ENCODE measurements around the gene FGG. TPM values are rescaled to one million over a fixed set of nuclear protein-coding genes. Genes with fewer than 3 reads are reported as not detected.

The FGG gene
- total RNA-seq, 2 donors from 2014 or later: 0.89 TPM; not detected in 1

DNA sequence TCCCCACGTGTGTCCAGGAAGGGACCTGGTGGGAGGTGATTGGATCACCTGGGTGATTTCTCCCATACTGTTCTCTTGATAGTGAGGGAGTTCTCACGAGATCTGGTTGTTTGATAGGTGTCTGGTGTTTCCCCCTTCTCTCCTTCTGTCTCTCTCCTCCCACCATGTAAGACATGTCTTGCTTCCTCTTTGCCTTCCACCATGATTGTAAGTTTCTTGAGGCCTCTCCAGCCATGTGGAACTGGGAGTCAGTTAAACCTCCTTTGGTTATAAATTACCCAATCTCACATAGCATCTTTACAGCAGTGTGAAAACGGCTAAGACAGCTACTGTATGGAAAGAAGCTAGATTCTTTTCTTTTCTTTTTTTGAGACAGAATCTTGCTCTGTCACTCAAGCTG, 21.6 kb upstream of the FGG start:
- H3K27ac Mint-ChIP-seq: no peak overlapping the region

DNA sequence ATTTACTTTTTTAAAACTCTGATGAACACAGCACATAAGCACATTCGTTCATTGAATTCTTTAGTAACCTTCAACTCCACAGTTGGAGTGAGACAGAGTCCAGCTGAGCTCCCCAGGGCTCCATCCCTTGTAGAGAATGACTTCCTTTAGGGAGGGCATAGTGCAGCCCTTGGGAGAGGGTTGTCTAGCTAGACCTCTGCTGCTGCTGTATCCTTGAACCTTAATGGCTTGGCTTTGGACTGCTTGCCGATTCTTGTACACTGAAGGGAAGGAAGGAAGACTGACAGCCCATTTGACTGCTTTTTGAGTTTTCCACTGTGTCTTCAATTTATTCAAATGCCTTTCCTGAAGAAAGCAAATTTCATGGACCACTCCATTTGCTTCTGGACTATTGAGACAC, 19.4 kb upstream of the FGG start:
- no peak overlapping the region for H3K9ac ChIP-seq (ENCODE audit: extremely low read depth, low read length, poor library complexity, severe bottlenecking)
- H3K27ac ChIP-seq (ENCODE audit: low read depth, low read length): no peak overlapping the region
- 86 to 90% methylated on average over 2 of the region's 2 CpGs for WGBS, 2 experiments (ENCODE audit: insufficient coverage in 1 of 2, insufficient read length in 1 of 2)
- H3K4me1 ChIP-seq (ENCODE audit: control insufficient read depth, insufficient read depth, low read length): no peaks in the 10 kb centered on the region
- peaks cover 8% of the 10 kb centered on the region for H3K4me1 Mint-ChIP-seq
- TF ChIP-seq CTCF (conservative IDR thresholded peaks at IDR 0.05): no peak
- H3K36me3 ChIP-seq (ENCODE audit: control insufficient read depth, insufficient read depth, low read length): no peaks in the 10 kb centered on the region
- no peak for DNase-seq
- H3K36me3 Mint-ChIP-seq (ENCODE audit: low read depth): peaks cover 4% of the 10 kb centered on the region
- no peak overlapping the region for H3K27ac Mint-ChIP-seq
- H3K27me3 Mint-ChIP-seq (ENCODE audit: insufficient read depth): peaks cover 2% of the 10 kb centered on the region
- H3K9me3 ChIP-seq (ENCODE audit: control insufficient read depth, low read length): no peaks in the 10 kb centered on the region
- no peak overlapping the region for H3K4me3 ChIP-seq (ENCODE audit: low read length)
- H3K9me3 Mint-ChIP-seq: no peaks in the 10 kb centered on the region
- no peak overlapping the region for H3K4me3 Mint-ChIP-seq
- H3K27me3 ChIP-seq (ENCODE audit: control insufficient read depth, insufficient read depth, low read length, poor library complexity, severe bottlenecking): peaks cover 31% of the 10 kb centered on the region

More for the DNA sequence above, 21.6 kb upstream of the FGG start:
- Mint-ChIP-seq H3K9me3 (no peaks in the 10 kb centered on the region), H3K4me3 (no peak overlapping the region), H3K27me3 (ENCODE audit: insufficient read depth) (peaks cover 2% of the 10 kb centered on the region), H3K36me3 (ENCODE audit: low read depth) (peaks cover 5% of the 10 kb centered on the region), H3K4me1 (peaks cover 8% of the 10 kb centered on the region)
- Histone ChIP-seq H3K9ac (ENCODE audit: extremely low read depth, low read length, poor library complexity, severe bottlenecking) (no peak overlapping the region), H3K4me1 (ENCODE audit: control insufficient read depth, insufficient read depth, low read length) (no peaks in the 10 kb centered on the region), H3K36me3 (ENCODE audit: control insufficient read depth, insufficient read depth, low read length) (no peaks in the 10 kb centered on the region), H3K9me3 (ENCODE audit: control insufficient read depth, low read length) (no peaks in the 10 kb centered on the region), H3K27me3 (ENCODE audit: control insufficient read depth, insufficient read depth, low read length, poor library complexity, severe bottlenecking) (peaks cover 9% of the 10 kb centered on the region), H3K27ac (ENCODE audit: low read depth, low read length) (no peak overlapping the region), H3K4me3 (ENCODE audit: low read length) (no peak overlapping the region)
- no peak for DNase-seq
- no peak for TF ChIP-seq CTCF (conservative IDR thresholded peaks at IDR 0.05)
- 77 to 100% methylated on average over 1 to 3 of the region's 3 CpGs for WGBS, 2 experiments (ENCODE audit: insufficient coverage in 1 of 2, insufficient read length in 1 of 2)

DNA sequence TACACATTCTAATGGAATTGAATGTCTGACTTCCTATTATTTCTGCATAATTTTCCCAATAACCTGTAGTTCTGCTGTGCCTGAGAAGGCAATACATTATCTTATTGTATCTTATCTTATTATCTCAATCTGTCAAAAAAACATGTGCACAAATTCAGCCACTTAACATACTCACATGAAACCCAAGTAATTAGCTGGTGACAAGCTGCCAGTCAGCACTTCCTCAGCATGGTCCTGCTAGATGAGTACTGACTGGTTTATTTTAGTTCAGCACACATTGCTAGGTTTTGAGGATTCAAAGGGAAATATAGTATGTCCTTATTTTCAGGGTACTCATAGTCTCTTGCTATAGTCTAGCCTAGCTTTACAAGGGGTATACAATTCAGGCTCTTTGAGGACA, 17.9 kb upstream of the FGG start:
- peaks cover 11% of the 10 kb centered on the region for H3K4me1 Mint-ChIP-seq
- H3K4me1 ChIP-seq (ENCODE audit: control insufficient read depth, insufficient read depth, low read length): no peaks in the 10 kb centered on the region
- no peak overlapping the region for H3K9ac ChIP-seq (ENCODE audit: extremely low read depth, low read length, poor library complexity, severe bottlenecking)
- no peaks in the 10 kb centered on the region for H3K9me3 ChIP-seq (ENCODE audit: control insufficient read depth, low read length)
- no peak overlapping the region for H3K27ac ChIP-seq (ENCODE audit: low read depth, low read length)
- no peak overlapping the region for H3K4me3 ChIP-seq (ENCODE audit: low read length)
- no peak overlapping the region for H3K27ac Mint-ChIP-seq
- H3K4me3 Mint-ChIP-seq: no peak overlapping the region
- peaks cover 34% of the 10 kb centered on the region for H3K27me3 ChIP-seq (ENCODE audit: control insufficient read depth, insufficient read depth, low read length, poor library complexity, severe bottlenecking)
- H3K9me3 Mint-ChIP-seq: no peaks in the 10 kb centered on the region
- TF ChIP-seq CTCF (conservative IDR thresholded peaks at IDR 0.05): no peak
- DNase-seq: no peak
- H3K36me3 ChIP-seq (ENCODE audit: control insufficient read depth, insufficient read depth, low read length): no peaks in the 10 kb centered on the region
- no peaks in the 10 kb centered on the region for H3K36me3 Mint-ChIP-seq (ENCODE audit: low read depth)
- H3K27me3 Mint-ChIP-seq (ENCODE audit: insufficient read depth): peaks cover 11% of the 10 kb centered on the region

All from endodermal cell (in vitro differentiated cells).